ENCODE data around the gene CIAPIN1.

CIAPIN1 gene

DNA sequence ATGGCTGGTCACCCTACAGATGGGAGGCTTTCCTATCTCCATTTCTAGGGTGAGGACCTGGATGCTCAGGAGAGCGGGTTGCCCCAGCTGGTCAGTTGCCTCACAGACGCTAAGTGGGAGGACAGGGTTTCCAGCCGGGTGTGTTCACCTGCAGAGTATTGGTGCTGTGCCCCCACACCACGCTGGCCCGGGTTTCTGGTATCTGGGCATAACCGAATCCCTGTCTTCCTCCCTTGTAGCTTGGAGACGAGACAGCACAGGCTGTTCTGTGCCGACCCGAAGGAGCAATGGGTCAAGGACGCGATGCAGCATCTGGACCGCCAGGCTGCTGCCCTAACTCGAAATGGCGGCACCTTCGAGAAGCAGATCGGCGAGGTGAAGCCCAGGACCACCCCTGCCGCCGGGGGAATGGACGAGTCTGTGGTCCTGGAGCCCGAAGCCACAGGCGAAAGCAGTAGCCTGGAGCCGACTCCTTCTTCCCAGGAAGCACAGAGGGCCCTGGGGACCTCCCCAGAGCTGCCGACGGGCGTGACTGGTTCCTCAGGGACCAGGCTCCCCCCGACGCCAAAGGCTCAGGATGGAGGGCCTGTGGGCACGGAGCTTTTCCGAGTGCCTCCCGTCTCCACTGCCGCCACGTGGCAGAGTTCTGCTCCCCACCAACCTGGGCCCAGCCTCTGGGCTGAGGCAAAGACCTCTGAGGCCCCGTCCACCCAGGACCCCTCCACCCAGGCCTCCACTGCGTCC is 65.2 kb downstream of the CIAPIN1 start:
- DNase-seq = no peak

DNA sequence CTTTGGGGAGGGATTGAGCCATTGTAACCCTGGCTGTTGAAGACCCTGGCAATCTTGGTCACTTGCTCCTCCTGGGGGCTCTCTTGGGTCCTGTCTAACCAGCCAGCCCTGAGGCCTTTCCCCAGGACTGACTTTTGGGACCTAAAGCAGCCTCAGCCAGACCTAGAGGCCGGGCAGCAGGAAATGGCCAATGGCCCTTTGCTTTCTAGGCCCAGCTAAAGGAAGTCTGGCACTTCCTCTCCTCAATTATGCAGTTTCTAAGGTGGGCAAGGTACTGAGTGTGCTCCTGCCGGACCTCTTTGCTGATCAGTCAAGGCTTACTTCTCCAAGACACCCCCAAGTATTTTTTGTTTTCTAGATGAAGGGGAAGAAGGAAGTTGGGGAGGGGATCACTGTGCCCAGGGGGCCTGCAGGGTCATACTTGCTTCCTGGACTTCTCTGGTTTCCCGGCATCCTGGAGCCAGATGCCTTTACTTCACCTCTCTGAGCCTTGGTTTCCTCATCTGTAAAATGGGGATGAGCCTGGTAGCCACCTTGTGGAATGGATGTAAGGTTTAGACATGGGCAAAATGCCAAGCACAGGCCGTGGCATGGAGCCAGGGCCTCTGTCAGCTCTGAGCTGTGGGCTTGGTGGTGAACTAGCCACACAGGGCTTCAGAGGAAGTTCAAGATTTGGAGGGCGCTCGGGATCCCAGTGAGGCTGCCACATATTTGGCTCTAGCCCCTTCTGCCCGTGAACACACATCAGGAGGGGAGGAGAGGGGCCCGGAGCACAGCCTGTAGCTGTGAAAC is 66.3 kb downstream of the CIAPIN1 start:
- no peak for DNase-seq

GRCh38 chr16:57379579-57379978 is 67.6 kb downstream of the CIAPIN1 start:
- no peak for DNase-seq
